Neural progenitor cell (in vitro differentiated cells): ENCODE measurements around the gene KLF13.

Experiments used
- CTCF ChIP-seq: fragments of 200-600 bp; sonication (generic); IDR thresholded peaks from 2 replicates; pipeline ENCODE4 v1.5.1; 2017; ENCODE audit warnings: antibody characterized with exemption, mild to moderate bottlenecking
- EZH2 ChIP-seq: fragments of 200-600 bp; sonication (generic); IDR thresholded peaks from 2 replicates; pipeline ENCODE4 v1.6.1; 2017; ENCODE audit warnings: antibody characterized with exemption, mild to moderate bottlenecking, moderate library complexity

GRCh38 chr15:31400222-31400927, 73.7 kb downstream of the KLF13 start:
- no peak for TF ChIP-seq CTCF
- TF ChIP-seq EZH2 = no peak
